Osteocyte (in vitro differentiated cells): ENCODE data around the gene KAT2B. TPM values are rescaled to one million over a fixed set of nuclear protein-coding genes. Genes with fewer than 3 reads are reported as not detected.
A peak's percentile ranks its signal among the peaks of the same experiment; 100 is the strongest.

Experiments used
- DNase-seq: peaks from one replicate; pipeline ENCODE4 v3.0.0; 2021; ENCODE audit warnings: mixed read lengths; ENCODE audit not compliant: unreplicated experiment; ENCODE audit errors: extremely low spot score
- H3K27ac Mint-ChIP-seq: one replicate; pipeline ENCODE4 v1.8.0; 2021; ENCODE audit warnings: mild to moderate bottlenecking, mixed read lengths; ENCODE audit not compliant: unreplicated experiment
- H3K27me3 Mint-ChIP-seq: one replicate; pipeline ENCODE4 v1.8.0; 2021; ENCODE audit warnings: mixed read lengths; ENCODE audit not compliant: unreplicated experiment
- H3K36me3 Mint-ChIP-seq: one replicate; pipeline ENCODE4 v1.8.0; 2021; ENCODE audit warnings: mixed read lengths; ENCODE audit not compliant: unreplicated experiment
- H3K4me1 Mint-ChIP-seq: one replicate; pipeline ENCODE4 v1.8.0; 2021; ENCODE audit warnings: mixed read lengths; ENCODE audit not compliant: unreplicated experiment
- H3K4me3 Mint-ChIP-seq: one replicate; pipeline ENCODE4 v1.8.0; 2021; ENCODE audit warnings: mild to moderate bottlenecking, moderate library complexity, mixed read lengths; ENCODE audit not compliant: unreplicated experiment
- H3K9me3 Mint-ChIP-seq: one replicate; pipeline ENCODE4 v1.8.0; 2021; ENCODE audit warnings: mixed read lengths; ENCODE audit not compliant: unreplicated experiment
- total RNA-seq: library from RNA; stranded (reverse); gene quantifications from 2 replicates; pipeline ENCODE4 v1.2.1, GENCODE V29; 2021
- TF ChIP-seq, protein P1 (sequence below): fragments of 200-600 bp; sonication (generic); IDR thresholded peaks from 2 replicates; pipeline ENCODE4 v1.5.0; 2021; ENCODE audit warnings: antibody characterized with exemption, mild to moderate bottlenecking, moderate library complexity

The KAT2B gene
- total RNA-seq, 1 donor from 2014 or later: 15.7 TPM

GRCh38 chr3:20072422-20072821, 32.2 kb downstream of the KAT2B start:
- Mint-ChIP-seq H3K4me1 (peaks cover 18% of the 10 kb centered on the region), H3K27ac (no peak overlapping the region), H3K36me3 (peaks cover 2% of the 10 kb centered on the region), H3K9me3 (no peaks in the 10 kb centered on the region), H3K27me3 (no peaks in the 10 kb centered on the region), H3K4me3 (no peak overlapping the region)
- no peak for DNase-seq
- TF ChIP-seq, protein P1, sequence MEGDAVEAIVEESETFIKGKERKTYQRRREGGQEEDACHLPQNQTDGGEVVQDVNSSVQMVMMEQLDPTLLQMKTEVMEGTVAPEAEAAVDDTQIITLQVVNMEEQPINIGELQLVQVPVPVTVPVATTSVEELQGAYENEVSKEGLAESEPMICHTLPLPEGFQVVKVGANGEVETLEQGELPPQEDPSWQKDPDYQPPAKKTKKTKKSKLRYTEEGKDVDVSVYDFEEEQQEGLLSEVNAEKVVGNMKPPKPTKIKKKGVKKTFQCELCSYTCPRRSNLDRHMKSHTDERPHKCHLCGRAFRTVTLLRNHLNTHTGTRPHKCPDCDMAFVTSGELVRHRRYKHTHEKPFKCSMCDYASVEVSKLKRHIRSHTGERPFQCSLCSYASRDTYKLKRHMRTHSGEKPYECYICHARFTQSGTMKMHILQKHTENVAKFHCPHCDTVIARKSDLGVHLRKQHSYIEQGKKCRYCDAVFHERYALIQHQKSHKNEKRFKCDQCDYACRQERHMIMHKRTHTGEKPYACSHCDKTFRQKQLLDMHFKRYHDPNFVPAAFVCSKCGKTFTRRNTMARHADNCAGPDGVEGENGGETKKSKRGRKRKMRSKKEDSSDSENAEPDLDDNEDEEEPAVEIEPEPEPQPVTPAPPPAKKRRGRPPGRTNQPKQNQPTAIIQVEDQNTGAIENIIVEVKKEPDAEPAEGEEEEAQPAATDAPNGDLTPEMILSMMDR: no peak

DNA sequence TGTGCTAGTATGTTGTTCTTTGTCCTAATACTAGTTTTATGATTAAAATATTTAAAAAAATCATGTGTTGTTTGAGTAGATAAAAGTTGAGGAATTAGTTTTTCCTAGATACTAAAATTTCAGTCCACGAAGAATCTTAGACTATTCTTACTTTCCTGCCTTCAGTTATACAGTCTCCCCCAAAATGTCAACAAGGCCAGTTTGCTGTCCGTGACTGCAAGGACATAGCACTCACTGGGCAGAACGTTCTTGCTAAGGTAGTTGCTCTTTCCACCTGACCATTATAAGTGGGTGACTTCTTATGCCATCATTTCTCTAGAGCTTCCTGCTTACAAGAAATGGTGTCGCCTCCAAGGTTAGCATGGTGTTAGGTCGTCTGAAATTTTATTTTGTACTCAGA, 32.8 kb downstream of the KAT2B start:
- Mint-ChIP-seq H3K4me1 (peaks cover 18% of the 10 kb centered on the region), H3K27me3 (no peaks in the 10 kb centered on the region), H3K4me3 (no peak overlapping the region), H3K27ac (no peak overlapping the region), H3K36me3 (peaks cover 2% of the 10 kb centered on the region), H3K9me3 (no peaks in the 10 kb centered on the region)
- no peak for DNase-seq
- TF ChIP-seq, protein P1: no peak

- Mint-ChIP-seq H3K9me3 (no peaks in the 10 kb centered on the region), H3K27ac (peak overlapping the region; percentile 47), H3K4me1 (peaks cover 20% of the 10 kb centered on the region), H3K4me3 (no peak overlapping the region), H3K36me3 (peaks cover 3% of the 10 kb centered on the region), H3K27me3 (no peaks in the 10 kb centered on the region)
- no peak for DNase-seq
- TF ChIP-seq, protein P1: no peak
Observed at GRCh38 chr3:20073683-20074082, 33.4 kb downstream of the KAT2B start.

DNA sequence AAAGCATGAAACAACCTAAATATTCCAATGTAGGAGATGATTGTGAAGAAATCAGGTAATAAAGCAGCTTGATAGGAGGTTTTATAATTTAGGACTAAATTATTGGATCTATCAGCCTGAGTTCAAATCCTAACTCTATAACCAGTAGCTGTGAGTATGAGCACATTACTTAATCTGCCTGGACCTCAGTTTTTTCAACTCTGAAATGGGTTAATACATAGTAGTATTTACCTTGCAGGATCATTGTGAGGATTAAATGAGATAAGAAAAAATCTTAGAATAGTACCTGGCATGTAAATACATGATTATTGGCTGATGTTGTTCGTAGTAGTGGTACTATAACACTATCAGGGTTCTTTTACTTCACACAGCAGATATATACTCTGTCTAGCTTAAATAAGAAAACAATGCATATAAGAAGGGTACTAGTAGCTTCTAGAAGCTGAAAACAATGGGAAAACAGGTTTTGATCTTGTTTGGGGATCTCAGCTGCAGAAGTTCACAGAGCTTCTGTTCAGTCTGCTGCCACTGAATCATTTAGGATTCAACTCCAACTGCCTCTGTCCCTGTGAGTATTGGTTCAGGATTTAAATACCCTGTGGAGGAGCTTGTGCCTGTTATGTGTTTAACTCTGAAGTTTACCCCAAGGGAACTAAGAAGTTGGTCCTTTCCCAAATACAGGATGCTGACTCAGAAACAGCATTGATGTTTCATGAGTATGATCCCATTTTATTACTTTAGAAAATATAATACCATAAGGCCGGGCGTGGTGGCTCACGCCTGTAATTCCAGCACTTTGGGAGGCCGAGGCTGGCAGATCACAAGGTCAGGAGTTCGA, 34.2 kb downstream of the KAT2B start:
- Mint-ChIP-seq H3K4me3 (no peak overlapping the region), H3K36me3 (peaks cover 3% of the 10 kb centered on the region)
- DNase-seq: no peak

GRCh38 chr3:20075197-20075596, 35.0 kb downstream of the KAT2B start:
- Mint-ChIP-seq H3K9me3 (no peaks in the 10 kb centered on the region), H3K27me3 (no peaks in the 10 kb centered on the region), H3K27ac (no peak overlapping the region), H3K4me1 (peaks cover 20% of the 10 kb centered on the region), H3K4me3 (no peak overlapping the region), H3K36me3 (peaks cover 3% of the 10 kb centered on the region)
- TF ChIP-seq, protein P1: no peak
- DNase-seq: no peak

More for the DNA sequence above, 34.2 kb downstream of the KAT2B start:
- TF ChIP-seq, protein P1: no peak
- H3K4me1 Mint-ChIP-seq: peaks cover 20% of the 10 kb centered on the region
- H3K27me3 Mint-ChIP-seq: no peaks in the 10 kb centered on the region
- peak overlapping the region; percentile 47 for H3K27ac Mint-ChIP-seq
- H3K9me3 Mint-ChIP-seq: no peaks in the 10 kb centered on the region
